Activated CD8-positive, alpha-beta memory T cell treated with anti-CD3 and anti-CD28 coated beads for 48 hours (primary cell): Measurements from ENCODE around the gene AEN.

Source experiments
- DNase-seq, 3 experiments: peaks; one replicate each; pipeline ENCODE4 v3.0.0-alpha.2; 2020; ENCODE audit warnings: low read depth in 2 of 3, low spot score in 2 of 3

The AEN gene

DNA sequence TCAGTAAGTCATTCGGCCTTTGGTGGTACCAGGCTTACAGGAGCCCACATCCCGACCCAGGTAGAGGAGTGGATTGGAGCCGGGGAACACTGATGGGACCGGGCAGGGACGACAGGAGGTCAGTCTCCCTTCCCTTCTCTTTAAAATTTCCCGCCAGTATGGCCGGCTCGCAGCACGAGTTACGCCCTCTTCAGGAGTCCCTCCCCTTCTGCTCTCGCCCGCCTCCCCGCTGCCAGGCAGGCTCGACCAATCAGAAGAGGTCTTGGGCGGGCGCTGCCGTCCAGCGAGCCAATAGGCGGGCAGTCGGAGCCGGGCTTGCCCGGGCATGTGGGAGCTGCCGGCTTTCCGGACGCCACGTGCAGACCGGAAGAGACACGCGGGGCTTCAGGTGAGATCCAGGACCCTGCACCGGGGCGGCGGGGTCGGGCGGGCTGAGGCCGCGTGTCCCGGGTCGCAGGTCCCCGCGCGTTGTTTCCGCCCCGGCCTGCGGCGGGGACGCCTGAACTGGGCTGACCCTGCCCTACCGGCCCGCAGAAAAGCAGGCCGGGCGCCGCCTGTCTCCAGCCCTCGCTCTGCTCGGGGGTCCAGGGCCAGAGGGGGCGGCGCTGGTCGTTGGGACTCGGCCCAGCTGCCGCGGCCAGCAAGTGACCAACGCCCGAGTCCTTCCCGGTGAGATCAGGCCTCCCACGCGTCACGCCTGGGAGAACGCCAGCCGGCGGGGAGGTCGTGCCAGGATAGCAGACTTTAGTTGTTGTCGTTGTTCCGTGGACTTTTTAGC is at the start of gene AEN:
AEN (plus strand) TSS at position 346 of the 778 bp plus-strand sequence. CDS start 4,870 bp downstream, outside the sequence.
- peak in 2 of 3 experiments; percentile 77 to 92 for DNase-seq

- no peak for DNase-seq
Measured at GRCh38 chr15:88571852-88572259, 49.3 kb upstream of the AEN start.

- DNase-seq, result no peak
Measured at GRCh38 chr15:88574077-88574476, 47.1 kb upstream of the AEN start.

GRCh38 chr15:88574655-88575054 is 46.5 kb upstream of the AEN start:
- DNase-seq, result no peak

- no peak for DNase-seq
Measured at GRCh38 chr15:88579322-88579721, 41.8 kb upstream of the AEN start.

GRCh38 chr15:88580532-88580931 is 40.6 kb upstream of the AEN start:
- no peak for DNase-seq

DNA sequence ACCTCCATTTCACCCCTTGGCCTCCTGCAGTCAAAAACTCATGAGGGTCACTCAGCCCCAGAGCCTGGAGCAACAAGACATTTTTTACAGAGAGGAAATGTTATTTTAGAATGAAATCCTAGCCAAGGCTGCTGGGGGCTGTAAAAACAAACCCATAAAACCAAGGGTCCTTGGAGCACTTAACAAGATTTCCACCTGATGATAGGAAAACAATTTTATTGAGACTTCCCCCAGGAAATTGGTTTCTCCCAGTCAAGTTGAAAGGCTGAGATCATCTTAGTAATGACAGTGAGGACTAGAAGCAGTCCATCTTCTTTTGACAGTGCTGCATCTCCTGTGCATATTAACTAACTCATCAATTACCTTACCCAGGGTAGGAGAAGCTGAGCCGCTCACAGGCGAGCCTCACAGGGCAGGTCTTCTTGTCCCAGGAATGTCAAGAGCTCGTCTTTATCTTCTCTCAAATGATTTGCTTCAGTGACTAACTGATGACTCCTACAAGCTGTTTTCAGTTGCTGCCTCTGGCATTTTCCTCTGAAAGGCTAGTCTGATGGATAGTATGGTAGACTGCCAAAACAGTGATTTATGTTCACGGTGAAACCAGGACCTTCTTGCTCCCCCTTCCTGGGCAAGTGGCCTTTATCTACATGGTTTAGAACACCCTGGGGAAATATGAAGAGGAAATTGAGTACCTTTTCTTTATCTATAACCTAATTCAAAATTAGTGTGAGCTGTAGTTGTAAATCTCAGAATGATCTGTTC is 34.6 kb upstream of the AEN start:
- DNase-seq, result no peak

GRCh38 chr15:88590759-88591158 is 30.4 kb upstream of the AEN start:
- no peak for DNase-seq

DNA sequence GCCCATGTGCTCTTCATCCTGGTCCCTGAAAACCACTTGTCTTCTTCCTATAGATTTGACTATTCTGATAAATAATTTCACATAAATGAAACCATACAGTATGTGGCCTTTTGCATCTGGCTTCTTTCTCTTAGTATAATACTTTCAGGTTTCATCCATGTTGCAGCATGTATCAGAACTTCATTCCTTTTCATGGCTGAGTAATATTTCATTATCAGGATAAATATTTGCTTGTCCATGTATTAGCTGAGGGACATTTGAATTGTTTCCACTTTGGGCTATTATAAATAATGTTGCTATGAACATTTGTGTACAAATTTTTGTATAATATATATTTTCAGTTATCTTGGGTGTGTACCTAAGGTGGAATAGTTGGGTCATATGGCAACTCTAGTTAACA is 29.8 kb upstream of the AEN start:
- DNase-seq, result no peak

- DNase-seq, result no peak
Measured at GRCh38 chr15:88603885-88604284, 17.3 kb upstream of the AEN start.

GRCh38 chr15:88604381-88605188 is 16.6 kb upstream of the AEN start:
- no peak for DNase-seq

DNA sequence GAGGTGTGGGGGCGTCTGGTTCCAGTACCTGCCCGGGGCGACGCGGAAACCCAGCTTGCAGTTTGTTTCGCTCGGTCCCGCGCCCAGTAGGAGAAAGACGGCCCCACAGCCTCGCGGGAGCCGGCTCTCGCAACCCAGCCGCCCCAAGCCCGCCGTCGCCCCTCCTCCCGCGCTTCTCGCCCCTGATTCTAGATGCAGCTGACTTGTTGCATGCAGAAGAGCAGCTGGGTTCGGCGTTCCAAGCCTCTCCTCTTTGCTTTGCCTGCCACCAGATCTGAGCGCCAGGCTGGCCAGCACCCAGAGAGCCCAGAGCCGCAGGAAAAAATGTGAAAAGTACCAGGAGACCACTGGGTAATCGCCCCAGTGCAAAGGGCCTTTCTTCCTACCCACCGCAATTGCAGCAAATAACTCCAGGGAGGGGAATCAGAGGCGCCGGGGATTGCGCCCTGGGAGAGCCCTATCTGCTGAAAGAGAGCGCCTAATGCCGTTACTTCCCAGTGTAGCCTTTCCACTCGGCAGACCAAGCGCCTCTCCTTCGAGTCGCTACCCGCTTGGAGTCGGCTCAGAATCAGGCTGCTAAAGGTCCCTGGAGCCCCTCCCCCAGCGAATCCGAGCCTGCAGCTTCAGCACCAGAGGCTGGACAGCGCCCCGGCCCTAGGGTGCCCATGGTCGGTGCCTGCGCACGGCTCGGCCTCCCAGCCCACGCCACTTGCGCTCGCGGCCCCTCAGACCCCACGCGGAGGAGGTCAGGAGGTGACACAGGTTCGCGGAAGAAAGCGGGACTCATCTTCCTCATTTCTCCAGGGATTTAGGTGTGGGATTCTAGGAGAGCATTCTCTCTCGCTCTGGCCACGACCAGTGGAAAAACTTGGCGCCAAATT is 15.7 kb upstream of the AEN start:
- no peak for DNase-seq

- DNase-seq, result no peak
Measured at GRCh38 chr15:88606070-88606794, 14.9 kb upstream of the AEN start.

- DNase-seq, result no peak
Measured at GRCh38 chr15:88607951-88608350, 13.2 kb upstream of the AEN start.

DNA sequence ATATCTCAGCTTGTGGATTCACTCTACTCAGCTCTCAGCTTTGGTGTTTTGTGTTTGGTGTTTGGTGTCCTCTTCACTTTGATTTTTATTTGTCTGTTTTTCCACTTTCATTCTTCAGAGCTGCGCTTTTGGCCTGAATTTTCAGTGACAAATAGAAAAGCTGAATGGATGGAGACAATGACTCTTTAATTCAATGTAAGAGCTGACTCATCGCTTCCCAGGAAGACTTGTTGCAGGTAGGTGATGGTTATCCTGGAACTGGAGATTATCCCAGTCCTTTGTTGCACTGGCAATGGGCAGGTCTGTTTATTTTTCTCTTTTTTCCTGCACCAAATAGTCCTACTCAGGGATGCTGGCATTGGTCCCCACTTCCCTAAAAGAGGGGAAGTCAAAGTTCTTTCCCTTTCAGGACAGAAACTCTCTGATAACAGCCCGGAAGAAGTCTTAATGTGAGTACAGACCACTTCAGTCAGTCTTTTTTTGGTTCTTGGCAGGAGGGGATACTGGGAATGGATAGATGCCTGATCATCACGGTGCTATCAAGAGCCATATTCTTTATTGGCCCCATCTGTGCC is 12.4 kb upstream of the AEN start:
- no peak for DNase-seq

- DNase-seq, result no peak
Measured at GRCh38 chr15:88609344-88610090, 11.6 kb upstream of the AEN start.

DNA sequence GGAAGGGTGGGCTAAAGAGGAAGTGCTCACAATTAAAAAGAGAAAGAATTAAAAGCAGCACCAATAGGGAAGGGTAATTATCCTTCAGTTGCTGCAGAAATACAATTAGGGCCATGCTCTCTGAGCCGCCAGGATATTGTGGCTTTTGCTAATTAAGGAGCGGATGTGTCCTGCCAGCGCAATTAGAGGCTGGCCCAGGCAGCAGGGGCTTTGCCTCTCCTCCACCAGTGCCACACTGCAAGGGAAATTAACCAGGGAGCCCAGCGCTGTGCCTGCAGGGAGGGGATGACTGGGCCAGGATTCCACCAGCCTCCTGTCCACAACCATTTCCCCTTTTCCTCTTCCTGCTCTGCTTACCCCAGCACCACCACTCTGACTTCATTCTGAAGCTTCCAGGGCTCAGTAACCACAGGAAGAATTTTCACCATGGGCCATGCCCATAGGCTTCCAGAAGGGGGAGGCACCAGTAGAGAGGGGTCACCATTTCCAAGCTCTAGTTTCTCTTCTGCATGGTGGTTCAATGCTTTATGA is 10.4 kb upstream of the AEN start:
- DNase-seq, result no peak

DNA sequence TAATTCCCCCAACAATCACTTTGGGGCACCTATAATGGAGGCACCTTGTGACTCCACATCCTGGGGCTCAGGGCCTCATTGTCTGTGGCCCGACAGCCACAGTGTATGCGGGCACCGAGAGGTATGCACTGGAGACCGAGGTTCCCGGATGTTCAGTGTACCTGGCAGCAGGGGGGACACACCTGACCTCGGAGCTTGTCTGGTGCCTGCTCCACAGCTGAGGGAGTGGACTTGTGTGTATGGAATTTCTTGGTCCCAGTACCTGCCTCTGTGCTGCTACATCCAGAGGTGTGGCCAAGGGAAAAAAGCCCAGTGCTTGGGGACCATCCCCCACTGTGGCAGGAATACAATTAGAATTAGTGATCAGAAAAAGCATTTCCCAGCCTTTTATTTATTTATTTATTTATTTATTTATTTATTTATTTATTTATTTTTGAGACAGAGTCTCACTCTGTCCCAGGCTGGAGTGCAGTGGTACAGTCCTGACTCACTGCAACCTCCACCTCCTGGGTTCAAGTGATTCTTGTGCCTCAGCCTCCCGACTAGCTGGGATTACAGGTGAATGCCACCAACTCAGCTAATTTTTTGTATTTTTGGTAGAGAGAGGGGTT is 8.8 kb upstream of the AEN start:
- no peak for DNase-seq
